GM18498 (cell line): ENCODE data around the gene NQO2.

Experiments used
- ATAC-seq: cut with Tn5 transposase; IDR thresholded peaks from one replicate; pipeline ENCODE4 v1.9.1; 2021; ENCODE audit warnings: mild to moderate bottlenecking, moderate library complexity; ENCODE audit not compliant: unreplicated experiment

NQO2 gene

DNA sequence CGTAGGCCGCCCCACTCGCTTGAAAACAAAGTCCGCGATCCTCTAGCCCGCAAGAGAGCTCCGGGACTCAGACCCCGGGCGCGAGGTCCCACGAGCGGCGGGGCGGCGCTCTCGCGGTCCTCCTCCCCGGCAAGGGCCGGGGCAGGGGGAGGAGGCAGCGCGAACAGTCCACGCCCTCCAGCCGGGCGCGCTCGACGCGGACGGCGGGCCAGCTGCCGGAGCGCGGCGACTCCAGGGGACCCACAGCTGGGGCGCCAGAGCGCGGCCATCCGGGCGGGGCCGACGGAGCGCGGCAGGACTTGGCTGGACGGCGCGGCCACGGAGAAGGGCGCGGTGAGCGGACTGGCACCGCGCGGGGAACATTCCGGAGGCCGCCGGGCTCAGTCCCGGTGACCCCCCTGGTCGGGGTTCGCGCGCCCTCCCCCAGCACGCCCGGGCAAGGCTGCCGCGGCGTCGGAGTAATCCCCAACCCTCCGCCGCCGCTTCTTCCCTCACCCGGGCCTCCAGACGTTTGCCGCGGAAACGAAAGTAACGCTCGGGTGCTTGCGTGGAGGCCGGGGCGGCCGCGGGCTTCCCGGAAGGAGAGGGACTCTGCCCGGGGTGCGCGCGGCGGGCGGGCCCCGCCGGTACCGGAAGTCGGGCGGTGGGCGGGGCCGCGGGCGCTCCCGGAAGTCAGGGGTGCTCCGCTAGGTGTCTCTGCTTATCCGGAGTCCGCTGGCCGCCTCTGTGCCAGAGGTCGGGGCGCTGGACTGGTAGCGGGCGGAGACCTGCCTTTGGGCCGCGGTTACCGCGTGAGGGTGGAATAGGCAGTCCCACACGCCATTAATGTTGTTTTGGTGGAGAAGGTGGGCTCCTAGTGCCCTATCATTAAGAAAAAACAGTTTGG is 68.9 kb downstream of the NQO2 start, which contains the start of gene RIPK1:
RIPK1 (plus strand) TSS at position 166 of the 886 bp plus-strand sequence. CDS start 8,330 bp downstream, outside the sequence.
- peak; percentile 87 for ATAC-seq
